K562 (cell line): ENCODE data around the gene AFAP1. TPM values are rescaled to one million over a fixed set of nuclear protein-coding genes. Genes with fewer than 3 reads are reported as not detected.

Experiments used
- ATAC-seq: fragments of 200-7000 bp; cut with Tn5 transposase; 3 replicates; pipeline ENCODE4 v1.9.1; 2020; ENCODE audit warnings: moderate library complexity
- BruUV-seq: library from RNA; stranded (reverse); fragments of 400-500 nt; replicated peaks from 2 replicates; lab custom pipeline; 2021; lab: Mats Ljungman, UMichigan
- CTCF ChIA-PET: fragments of 300-600 bp; formaldehyde crosslinking; extraction: SDS; loops from one replicate; lab custom pipeline; 2021; ENCODE audit warnings: low intra/inter-chr PET ratio; lab: Yijun Ruan, JAX
- POLR2A ChIA-PET: fragments of 300-600, 350-650 bp; sonication (Branson Sonifier 250); formaldehyde crosslinking; extraction: SDS; loops from one replicate; lab custom pipeline; 2021; ENCODE audit warnings: antibody characterized with exemption, inconsistent platforms; lab: Yijun Ruan, JAX
- DNase-seq, 4 experiments: peaks; one replicate each; pipeline versions ENCODE4 v3.0.0 to v3.0.0-alpha.2; 2011 to 2018; ENCODE audit warnings: low spot score in 3 of 4, mixed read lengths in 3 of 4; ENCODE audit errors: extremely low read depth in 1 of 4
- FAIRE-seq: peaks from 2 replicates; lab custom pipeline; 2011; peaks lifted over from hg19 to GRCh38; lab: Jason Lieb, UNC
- H2AFZ ChIP-seq: 2 replicates; pipeline ENCODE4 v1.6.0; 2011; ENCODE audit warnings: low read depth, low read length, control low read depth, inconsistent platforms
- H3K27ac ChIP-seq: fragments of 200-600 bp; 3 replicates; pipeline ENCODE4 v1.8.0; 2011; ENCODE audit warnings: low read depth, mild to moderate bottlenecking, control low read depth, inconsistent platforms, low read length, moderate library complexity, mixed read lengths; ENCODE audit errors: extremely low read depth
- H3K27me3 ChIP-seq, 2 experiments: fragments of 300-600 bp in 1 of 2; 2 replicates in 1 of 2; 3 replicates in 1 of 2; pipeline versions ENCODE4 v1.6.0 to v1.8.0; 2011; ENCODE audit warnings: inconsistent platforms in 2 of 2, low read length in 2 of 2, mild to moderate bottlenecking in 1 of 2, mixed read lengths in 1 of 2, moderate library complexity in 1 of 2; ENCODE audit not compliant: control insufficient read depth in 2 of 2, insufficient read depth in 2 of 2
- H3K36me3 ChIP-seq: fragments of 300-600 bp; 3 replicates; pipeline ENCODE4 v1.8.0; 2011; ENCODE audit warnings: mild to moderate bottlenecking, low read length, inconsistent platforms; ENCODE audit not compliant: control insufficient read depth, insufficient read depth
- H3K4me1 ChIP-seq, 2 experiments: fragments of 200-600 bp in 1 of 2; replicated peaks in 1 of 2; 2 replicates in 1 of 2; 3 replicates in 1 of 2; pipeline versions ENCODE4 v1.5.1 to v1.8.0; 2011; ENCODE audit warnings: inconsistent platforms in 2 of 2, low read length in 2 of 2, mild to moderate bottlenecking in 1 of 2, mixed read lengths in 1 of 2, moderate library complexity in 1 of 2; ENCODE audit not compliant: control insufficient read depth in 2 of 2, insufficient read depth in 2 of 2
- H3K4me2 ChIP-seq: 2 replicates; pipeline ENCODE4 v1.6.1; 2011; ENCODE audit warnings: low read length, control low read depth, inconsistent platforms, mixed read lengths; ENCODE audit not compliant: insufficient read depth
- H3K4me3 ChIP-seq: fragments of 200-600 bp; sonication (generic), shearing (Covaris generic); 2 replicates; pipeline ENCODE4 v1.5.1; 2016; ENCODE audit warnings: control low read depth, inconsistent platforms
- H3K79me2 ChIP-seq: fragments of 200-600 bp; 3 replicates; pipeline ENCODE4 v1.8.0; 2011; ENCODE audit warnings: low read length, inconsistent platforms; ENCODE audit not compliant: control insufficient read depth, insufficient read depth
- H3K9ac ChIP-seq, 2 experiments: 2 replicates each; pipeline versions ENCODE4 v1.6.0 to v1.6.1; 2011; ENCODE audit warnings: low read depth in 2 of 2, low read length in 2 of 2, control low read depth in 1 of 2, inconsistent platforms in 1 of 2, mild to moderate bottlenecking in 1 of 2, mixed read lengths in 1 of 2; ENCODE audit not compliant: insufficient read depth in 1 of 2
- H3K9me1 ChIP-seq: one replicate; pipeline ENCODE4 v1.6.0; 2011; ENCODE audit warnings: inconsistent platforms, mild to moderate bottlenecking, low read length, moderate library complexity; ENCODE audit not compliant: control insufficient read depth, insufficient read depth
- H3K9me3 ChIP-seq: replicated peaks from 2 replicates; pipeline ENCODE4 v1.5.1; 2011; ENCODE audit warnings: low read depth, low read length, inconsistent platforms; ENCODE audit not compliant: control insufficient read depth, insufficient read depth
- H4K20me1 ChIP-seq: replicated peaks from 2 replicates; pipeline ENCODE4 v1.6.1; 2011; ENCODE audit warnings: low read length, inconsistent platforms, mixed read lengths; ENCODE audit not compliant: control insufficient read depth, insufficient read depth
- ESRRA ChIP-seq: fragments of 450-650 bp; IDR thresholded peaks from 2 replicates; pipeline ENCODE4 v1.6.1; 2014; ENCODE audit warnings: low read depth, mild to moderate bottlenecking, moderate library complexity, borderline replicate concordance
- KDM1A ChIP-seq, 2 experiments: fragments of 450-650 bp; IDR thresholded peaks; 2 replicates each; pipeline ENCODE4 v1.6.1; 2016; ENCODE audit warnings: mild to moderate bottlenecking in 2 of 2
- LARP7 ChIP-seq: fragments of 450-650 bp; IDR thresholded peaks from 2 replicates; pipeline ENCODE4 v1.6.1; 2016
- MCM5 ChIP-seq: fragments of 450-650 bp; IDR thresholded peaks from 2 replicates; pipeline ENCODE4 v1.6.1; 2016; ENCODE audit warnings: low read depth
- POLR2A ChIP-seq: fragments of 450-650 bp; conservative IDR thresholded peaks from 2 replicates; pipeline ENCODE4 v1.6.1; 2016
- SRF ChIP-seq, 2 experiments: fragments of 250-450, 450-650 bp in 1 of 2; sonication (Bioruptor Pico) in 1 of 2; sonication (generic) in 1 of 2; formaldehyde crosslinking; IDR thresholded peaks; 2 replicates each; pipeline versions ENCODE4 v1.5.0 to v1.5.1; 2020 to 2022; ENCODE audit warnings: mild to moderate bottlenecking in 1 of 2, missing genetic modification reagents in 1 of 2
- STAT5B ChIP-seq: fragments of 250-450 bp; sonication (Bioruptor Pico); IDR thresholded peaks from 2 replicates; pipeline ENCODE4 v1.8.0; 2021; ENCODE audit warnings: mild to moderate bottlenecking, inconsistent platforms
- ZEB2 ChIP-seq: fragments of 450-650 bp; IDR thresholded peaks from 2 replicates; pipeline ENCODE4 v1.6.1; 2016
- ZNF324 ChIP-seq: fragments of 250-450 bp; sonication (Bioruptor Pico); IDR thresholded peaks from 2 replicates; pipeline ENCODE4 v1.4.0; 2020; ENCODE audit warnings: mild to moderate bottlenecking
- ZNF584 ChIP-seq: fragments of 200-800 bp; sonication (Bioruptor generic); IDR thresholded peaks from 2 replicates; pipeline ENCODE4 v1.6.1; 2016; ENCODE audit warnings: low read depth, mild to moderate bottlenecking, missing genetic modification characterization, missing compliant biosample characterization
- WGBS: fragments of 100-300 bp; shearing (Covaris generic); methylation state at CpG from one replicate; pipeline ENCODE4 v1.1.6; 2016; ENCODE audit warnings: low coverage, mixed read lengths; ENCODE audit not compliant: insufficient coverage; ENCODE audit errors: missing lambda C conversion rate; 5-methylcytosine and 5-hydroxymethylcytosine counted together
- in situ Hi-C: fragments of 300-500 bp; cut with MboI; formaldehyde crosslinking; loops from 4 replicates; pipeline ENCODE4 v1.15.0; 2018; ENCODE audit warnings: inconsistent platforms, mixed read lengths
- intact Hi-C: fragments of 100-400 bp; cut with micrococcal nuclease; formaldehyde crosslinking; loops from 2 replicates; pipeline ENCODE4 v1.14.2; 2022
- polyA plus RNA-seq, 8 experiments: library from polyadenylated mRNA; depleted of rRNA in 4 of 8; stranded (reverse) in 5 of 8; unstranded in 3 of 8; fragments of >200 nt; fragmentation: Nextera tagmentation in 2 of 8; fragmentation: Illumina TruSeq in 1 of 8; extraction: Ambion mirVana in 2 of 8; extraction: Trizol in 1 of 8; gene quantifications; 2 replicates each; pipeline versions ENCODE4 v1.2.1 to v1.2.3, GENCODE V29; 2011 to 2014; ENCODE audit warnings: inconsistent platforms in 1 of 8, missing spikeins in 1 of 8
- total RNA-seq, 7 experiments: library from RNA; depleted of rRNA in 6 of 7; stranded (reverse); fragments of >200 nt in 6 of 7; fragmentation: Illumina TruSeq in 2 of 7; extraction: Trizol in 2 of 7; gene quantifications; 2 replicates each; pipeline versions ENCODE4 v1.2.1 to v1.2.3, GENCODE V29; 2011 to 2021; ENCODE audit warnings: low replicate concordance in 1 of 7
- TF ChIP-seq, protein P1 (sequence below): fragments of 450-650 bp; formaldehyde crosslinking; IDR thresholded peaks from 2 replicates; pipeline ENCODE4 v1.4.0; 2020; ENCODE audit warnings: mild to moderate bottlenecking, moderate library complexity

The AFAP1 gene
- total and polyA plus RNA-seq, 9 of the 15 experiments (the other 6 are each of a cell fraction or from before 2014, with no cell fraction given), result 0.07 to 0.42 (median 0.12) TPM; not detected in 1

DNA sequence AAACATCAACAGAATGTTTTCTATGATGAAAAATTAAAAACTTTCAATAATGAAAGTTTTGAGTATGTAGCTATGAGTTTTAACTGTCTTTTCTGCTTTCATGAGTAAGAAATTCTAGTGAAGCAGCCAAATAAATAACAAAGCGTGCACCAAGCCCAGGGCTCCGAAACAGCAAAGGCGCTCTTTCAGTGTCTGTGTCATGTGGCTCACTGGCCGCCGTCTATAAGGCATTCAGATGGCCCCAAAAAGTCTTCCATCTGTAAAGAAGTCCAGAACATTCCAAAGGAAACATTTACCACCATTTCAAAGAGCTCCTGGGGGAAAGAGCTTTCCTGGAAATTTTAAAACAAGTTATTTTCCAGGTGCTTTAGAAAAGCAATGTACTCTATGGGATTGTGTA, 139.9 kb downstream of the AFAP1 start:
- Histone ChIP-seq H2AFZ (no peak overlapping the region), H3K9me3 (no peaks in the 10 kb centered on the region), H4K20me1 (no peaks in the 10 kb centered on the region; the same call in 1 of the 2 replicates), H3K27ac (no peak overlapping the region), H3K4me1 (no peaks in the 10 kb centered on the region), H3K9ac (no peak overlapping the region), H3K27me3 (peaks cover 11 to 35% of the 10 kb centered on the region in 2 experiments; a peak in 3 of 5 replicates), H3K9me1 (no peaks in the 10 kb centered on the region), H3K79me2 (no peaks in the 10 kb centered on the region)
- in situ Hi-C loops, result loop anchor here (5.0 kb wide), 2 partner anchors 53 to 188 kb away; no protein-coding TSS in a partner anchor
- DNase-seq, result no peak
- no peak for ATAC-seq
- POLR2A ChIA-PET, result no interaction called here
- FAIRE-seq, result no peak
- 2% methylated on average over 5 of the region's 5 CpGs for WGBS
- no peak for TF ChIP-seq LARP7
- no peak for TF ChIP-seq KDM1A (IDR thresholded peaks at IDR 0.05)
- TF ChIP-seq ESRRA, result no peak
- TF ChIP-seq, protein P1, sequence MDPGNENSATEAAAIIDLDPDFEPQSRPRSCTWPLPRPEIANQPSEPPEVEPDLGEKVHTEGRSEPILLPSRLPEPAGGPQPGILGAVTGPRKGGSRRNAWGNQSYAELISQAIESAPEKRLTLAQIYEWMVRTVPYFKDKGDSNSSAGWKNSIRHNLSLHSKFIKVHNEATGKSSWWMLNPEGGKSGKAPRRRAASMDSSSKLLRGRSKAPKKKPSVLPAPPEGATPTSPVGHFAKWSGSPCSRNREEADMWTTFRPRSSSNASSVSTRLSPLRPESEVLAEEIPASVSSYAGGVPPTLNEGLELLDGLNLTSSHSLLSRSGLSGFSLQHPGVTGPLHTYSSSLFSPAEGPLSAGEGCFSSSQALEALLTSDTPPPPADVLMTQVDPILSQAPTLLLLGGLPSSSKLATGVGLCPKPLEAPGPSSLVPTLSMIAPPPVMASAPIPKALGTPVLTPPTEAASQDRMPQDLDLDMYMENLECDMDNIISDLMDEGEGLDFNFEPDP (CRISPR knock-in tag), result no peak
- TF ChIP-seq ZEB2, result no peak
- no peak for TF ChIP-seq STAT5B (CRISPR knock-in tag)
- no peak for TF ChIP-seq ZNF584 (CRISPR knock-in tag)
- no peak for TF ChIP-seq SRF (CRISPR knock-in tag; IDR thresholded peaks at IDR 0.05)
- no peak for TF ChIP-seq MCM5
- TF ChIP-seq ZNF324 (CRISPR knock-in tag), result no peak
- TF ChIP-seq POLR2A, result no peak
- TF ChIP-seq, all 486 proteins: peak for 0
- CTCF ChIA-PET, result no interaction called here
- no peak overlapping the region for H3K4me3 ChIP-seq
- no TSS peak for BruUV-seq
- H3K4me2 ChIP-seq, result no peak overlapping the region
- intact Hi-C loops, result loop anchor here (5.0 to 10.0 kb wide), 3 partner anchors 43 to 605 kb away; partner anchors contain the start of gene SORCS2
- H3K36me3 ChIP-seq, result no peaks in the 10 kb centered on the region
